IMR-90 (cell line): ENCODE measurements around the gene TCF4.

Experiments used
- CHD1 ChIP-seq: IDR thresholded peaks from 2 replicates; pipeline ENCODE4 v1.6.1; 2012; ENCODE audit warnings: low read depth, low read length, improper control_type of control experiment
- FOS ChIP-seq: fragments of 150-350 bp; IDR thresholded peaks from 2 replicates; pipeline ENCODE4 v1.6.1; 2016; ENCODE audit warnings: low read depth, low read length
- MAZ ChIP-seq: IDR thresholded peaks from 2 replicates; pipeline ENCODE4 v1.6.1; 2012; ENCODE audit warnings: low read depth, mild to moderate bottlenecking, low read length, improper control_type of control experiment, moderate library complexity, borderline replicate concordance
- POLR2A ChIP-seq: IDR thresholded peaks from 2 replicates; pipeline ENCODE4 v1.6.1; 2012; ENCODE audit warnings: mild to moderate bottlenecking, low read depth, low read length
- RAD21 ChIP-seq: IDR thresholded peaks from 2 replicates; pipeline ENCODE4 v1.6.1; 2012; ENCODE audit warnings: low read length, improper control_type of control experiment
- RFX5 ChIP-seq: IDR thresholded peaks from 2 replicates; pipeline ENCODE4 v1.8.0; 2012; ENCODE audit warnings: low read depth, mild to moderate bottlenecking, low read length, moderate library complexity
- TF ChIP-seq, protein P1 (sequence below): conservative IDR thresholded peaks from 2 replicates; pipeline ENCODE4 v1.5.1; 2012; ENCODE audit warnings: mild to moderate bottlenecking, low read depth, low read length, improper control_type of control experiment
- TF ChIP-seq, protein P2 (sequence below): fragments of 150-350 bp; IDR thresholded peaks from 2 replicates; pipeline ENCODE4 v1.6.1; 2017; ENCODE audit warnings: mild to moderate bottlenecking, antibody characterized with exemption, low read length, low read depth
- TF ChIP-seq, protein P3 (sequence below): fragments of 150-350 bp; IDR thresholded peaks from 2 replicates; pipeline ENCODE4 v1.6.1; 2016; ENCODE audit warnings: low read depth, mild to moderate bottlenecking, low read length, moderate library complexity, borderline replicate concordance

DNA sequence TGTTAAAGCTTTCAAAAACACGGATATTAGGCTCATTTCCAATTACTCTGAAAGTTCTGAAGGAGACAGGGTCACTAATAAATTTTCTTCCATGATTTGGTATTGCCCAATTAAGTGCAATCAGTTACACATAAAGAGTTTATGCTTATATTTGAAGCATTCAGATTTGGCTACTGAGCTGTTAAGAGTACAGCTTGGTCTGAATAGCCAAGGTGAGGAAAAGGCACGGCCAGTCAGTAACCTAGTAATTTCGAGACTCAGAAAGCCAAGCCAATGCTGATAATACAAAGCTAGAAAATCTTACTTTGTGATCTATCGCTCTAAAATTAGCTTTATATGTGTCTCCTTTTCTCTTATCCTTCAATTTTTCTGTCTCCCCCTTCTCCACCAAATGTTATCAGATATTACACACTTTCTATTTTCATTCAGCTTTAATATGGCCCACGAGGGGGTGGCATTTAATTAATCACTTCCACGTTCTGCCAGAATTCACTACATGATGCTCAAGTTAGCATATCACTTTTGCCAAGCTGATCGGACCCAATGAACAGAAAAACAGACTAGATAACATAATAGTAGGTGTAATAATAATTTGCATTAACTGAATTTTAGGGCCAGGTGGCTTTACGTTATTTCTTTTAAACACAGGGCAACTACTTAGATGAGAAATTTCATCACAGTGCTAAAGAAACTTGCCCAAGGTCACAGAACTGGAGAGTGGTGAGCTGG is 138.4 kb downstream of the TCF4 start:
- TF ChIP-seq POLR2A (no peak), RAD21 (no peak), MAZ (no peak), FOS (no peak), RFX5 (no peak), CHD1 (no peak)
- TF ChIP-seq, protein P1, sequence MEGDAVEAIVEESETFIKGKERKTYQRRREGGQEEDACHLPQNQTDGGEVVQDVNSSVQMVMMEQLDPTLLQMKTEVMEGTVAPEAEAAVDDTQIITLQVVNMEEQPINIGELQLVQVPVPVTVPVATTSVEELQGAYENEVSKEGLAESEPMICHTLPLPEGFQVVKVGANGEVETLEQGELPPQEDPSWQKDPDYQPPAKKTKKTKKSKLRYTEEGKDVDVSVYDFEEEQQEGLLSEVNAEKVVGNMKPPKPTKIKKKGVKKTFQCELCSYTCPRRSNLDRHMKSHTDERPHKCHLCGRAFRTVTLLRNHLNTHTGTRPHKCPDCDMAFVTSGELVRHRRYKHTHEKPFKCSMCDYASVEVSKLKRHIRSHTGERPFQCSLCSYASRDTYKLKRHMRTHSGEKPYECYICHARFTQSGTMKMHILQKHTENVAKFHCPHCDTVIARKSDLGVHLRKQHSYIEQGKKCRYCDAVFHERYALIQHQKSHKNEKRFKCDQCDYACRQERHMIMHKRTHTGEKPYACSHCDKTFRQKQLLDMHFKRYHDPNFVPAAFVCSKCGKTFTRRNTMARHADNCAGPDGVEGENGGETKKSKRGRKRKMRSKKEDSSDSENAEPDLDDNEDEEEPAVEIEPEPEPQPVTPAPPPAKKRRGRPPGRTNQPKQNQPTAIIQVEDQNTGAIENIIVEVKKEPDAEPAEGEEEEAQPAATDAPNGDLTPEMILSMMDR = no peak
- TF ChIP-seq, protein P2, sequence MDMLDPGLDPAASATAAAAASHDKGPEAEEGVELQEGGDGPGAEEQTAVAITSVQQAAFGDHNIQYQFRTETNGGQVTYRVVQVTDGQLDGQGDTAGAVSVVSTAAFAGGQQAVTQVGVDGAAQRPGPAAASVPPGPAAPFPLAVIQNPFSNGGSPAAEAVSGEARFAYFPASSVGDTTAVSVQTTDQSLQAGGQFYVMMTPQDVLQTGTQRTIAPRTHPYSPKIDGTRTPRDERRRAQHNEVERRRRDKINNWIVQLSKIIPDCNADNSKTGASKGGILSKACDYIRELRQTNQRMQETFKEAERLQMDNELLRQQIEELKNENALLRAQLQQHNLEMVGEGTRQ = no peak
- TF ChIP-seq, protein P3, sequence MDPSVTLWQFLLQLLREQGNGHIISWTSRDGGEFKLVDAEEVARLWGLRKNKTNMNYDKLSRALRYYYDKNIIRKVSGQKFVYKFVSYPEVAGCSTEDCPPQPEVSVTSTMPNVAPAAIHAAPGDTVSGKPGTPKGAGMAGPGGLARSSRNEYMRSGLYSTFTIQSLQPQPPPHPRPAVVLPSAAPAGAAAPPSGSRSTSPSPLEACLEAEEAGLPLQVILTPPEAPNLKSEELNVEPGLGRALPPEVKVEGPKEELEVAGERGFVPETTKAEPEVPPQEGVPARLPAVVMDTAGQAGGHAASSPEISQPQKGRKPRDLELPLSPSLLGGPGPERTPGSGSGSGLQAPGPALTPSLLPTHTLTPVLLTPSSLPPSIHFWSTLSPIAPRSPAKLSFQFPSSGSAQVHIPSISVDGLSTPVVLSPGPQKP = no peak
